HG03575 (cell line): ENCODE results near the gene CNTD1.

ENCODE experiments used
- ATAC-seq: cut with Tn5 transposase; IDR thresholded peaks from one replicate; pipeline ENCODE4 v1.9.1; 2021; ENCODE audit not compliant: unreplicated experiment, insufficient number of reproducible peaks, low FRiP score; ENCODE audit errors: extremely low read depth

Gene CNTD1

DNA sequence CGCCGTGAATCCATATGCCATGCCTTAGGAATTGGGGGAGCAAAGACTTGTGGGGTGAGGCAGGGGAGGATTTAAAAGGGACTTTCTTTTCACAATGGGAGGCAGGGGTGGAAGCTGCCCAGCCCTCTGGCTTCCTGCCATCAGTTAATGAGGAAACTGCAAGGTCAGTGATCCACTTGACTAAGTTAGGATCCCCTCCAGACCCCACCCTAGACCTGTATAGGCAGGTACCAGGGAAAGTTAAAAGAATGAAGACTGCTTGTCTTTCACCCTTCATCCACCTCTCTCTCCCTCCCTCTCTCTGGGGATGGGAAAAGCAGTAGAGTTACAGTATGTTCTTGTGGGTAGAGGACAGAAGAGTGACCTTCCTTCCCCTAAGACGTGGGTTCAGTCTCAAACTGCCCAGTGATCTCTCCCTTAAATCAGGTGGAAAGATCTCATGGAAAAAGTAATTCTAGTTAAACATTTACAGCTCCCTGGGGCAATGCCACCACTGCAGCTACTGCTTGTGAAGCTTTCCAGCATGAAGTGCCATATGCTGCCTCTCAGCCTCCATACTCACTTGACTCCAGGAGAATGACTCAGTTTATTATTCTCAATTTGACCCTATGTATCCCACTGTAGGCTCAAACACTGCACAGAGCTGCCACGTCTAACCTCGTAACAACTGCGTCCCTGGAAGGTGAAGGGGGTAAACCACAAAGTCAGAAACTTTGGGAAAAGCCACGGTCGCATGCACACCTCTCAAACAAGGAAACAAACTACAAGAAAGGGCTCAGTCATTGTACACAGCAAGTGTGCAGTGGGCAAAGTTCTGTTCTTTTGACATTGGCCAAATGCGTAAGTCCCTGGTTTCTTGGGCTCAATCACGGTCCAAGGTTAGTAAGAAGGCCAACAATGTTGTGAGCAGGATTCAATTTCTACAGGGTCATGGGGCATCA is 1.3 kb upstream of the CNTD1 start:
- ATAC-seq = no peak

DNA sequence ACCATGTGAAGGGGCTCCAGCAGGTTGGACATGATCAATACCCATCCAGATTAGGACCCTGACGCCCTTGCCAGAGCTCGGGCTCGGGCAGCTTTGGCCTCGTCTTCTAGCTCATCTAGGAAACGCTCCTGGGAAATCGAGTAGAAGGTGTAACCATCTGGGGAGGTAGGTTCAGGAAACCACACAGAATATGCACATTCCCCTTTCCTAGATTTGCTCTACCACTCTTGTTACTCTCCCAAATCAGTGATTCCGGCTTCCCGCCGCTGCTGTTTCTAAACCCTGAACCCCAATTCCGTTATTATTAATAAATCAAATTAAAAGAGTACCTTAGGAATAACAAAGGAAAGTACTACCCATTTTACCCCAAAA is 664 bp upstream of the CNTD1 start:
- ATAC-seq = no peak

DNA sequence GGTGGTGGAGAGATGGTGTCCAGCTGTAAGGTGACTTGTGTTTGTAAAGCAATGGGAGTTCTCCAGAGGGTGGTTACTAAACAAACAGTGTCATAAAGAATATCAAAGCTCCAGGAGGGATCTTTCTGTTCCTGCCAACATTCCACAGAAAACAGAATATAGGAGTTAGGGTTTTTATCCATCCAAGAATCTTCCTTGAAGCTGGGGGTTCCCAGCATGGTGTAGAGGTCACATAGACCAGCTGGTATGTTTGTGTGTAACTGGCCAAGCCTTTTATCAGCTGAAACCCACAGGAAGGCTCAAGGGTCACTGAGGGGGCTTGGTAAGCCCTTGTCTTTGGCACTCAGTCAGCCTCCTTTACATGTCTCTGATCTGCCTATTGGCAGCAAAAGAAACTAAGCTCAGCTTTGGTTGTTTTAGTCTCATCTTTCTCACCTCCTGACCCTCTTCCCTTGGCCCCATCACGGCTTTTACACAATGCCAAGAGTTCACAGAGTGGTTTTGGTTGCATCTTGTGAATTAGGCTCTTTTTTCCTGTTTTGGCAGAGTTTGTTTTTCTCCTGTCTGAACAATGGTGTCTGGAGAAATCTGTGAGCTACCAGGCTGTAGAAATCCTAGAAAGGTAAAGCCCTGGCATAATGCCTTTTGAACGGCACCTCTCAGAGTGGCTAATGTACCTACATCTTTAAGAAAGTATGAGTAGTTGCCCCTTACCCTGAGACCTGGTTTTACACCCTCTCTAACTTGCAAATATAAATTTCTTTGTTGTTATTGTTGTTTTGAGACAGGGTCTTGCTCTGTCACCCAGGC is 4.6 kb downstream of the CNTD1 start:
- ATAC-seq = no peak

DNA sequence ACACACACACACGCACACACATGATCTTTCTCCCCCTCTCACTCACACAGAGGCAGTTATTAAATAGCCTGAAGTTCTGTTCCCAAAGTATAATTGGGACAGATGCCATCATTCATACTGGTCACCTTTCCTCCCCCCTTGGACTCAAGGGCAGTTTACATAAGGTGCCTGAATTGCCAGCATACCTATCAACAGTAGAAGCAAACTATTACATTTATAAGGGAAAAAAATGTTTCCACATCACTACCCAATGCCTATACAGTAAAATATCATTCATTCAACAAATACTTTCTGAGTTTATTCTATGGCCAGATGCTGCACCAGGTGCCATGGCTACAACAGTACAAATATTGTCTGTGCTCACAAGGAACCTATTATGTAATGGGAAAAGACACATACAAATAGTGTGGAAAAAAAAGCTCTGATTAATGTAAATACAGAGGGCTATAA is 6.3 kb downstream of the CNTD1 start:
- ATAC-seq = no peak

DNA sequence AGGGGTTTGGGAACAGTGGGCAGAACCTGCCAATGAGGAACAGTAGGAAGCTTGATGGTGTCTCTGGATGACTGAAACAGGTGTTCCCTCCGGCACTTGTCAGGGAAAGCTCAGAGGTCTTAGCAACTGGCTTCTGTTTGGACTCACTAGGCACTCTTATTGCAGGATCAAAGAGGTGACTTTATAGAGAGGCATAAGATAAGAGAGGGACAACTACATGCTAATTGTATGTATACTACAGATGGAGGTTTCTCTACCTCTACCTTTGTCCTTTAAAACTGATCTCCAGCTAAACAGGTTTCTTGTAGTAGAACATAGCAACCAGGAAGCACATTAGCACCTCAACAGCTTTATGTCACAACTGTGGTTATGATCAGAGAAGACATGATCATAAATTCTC is 7.6 kb downstream of the CNTD1 start:
- ATAC-seq = no peak

DNA sequence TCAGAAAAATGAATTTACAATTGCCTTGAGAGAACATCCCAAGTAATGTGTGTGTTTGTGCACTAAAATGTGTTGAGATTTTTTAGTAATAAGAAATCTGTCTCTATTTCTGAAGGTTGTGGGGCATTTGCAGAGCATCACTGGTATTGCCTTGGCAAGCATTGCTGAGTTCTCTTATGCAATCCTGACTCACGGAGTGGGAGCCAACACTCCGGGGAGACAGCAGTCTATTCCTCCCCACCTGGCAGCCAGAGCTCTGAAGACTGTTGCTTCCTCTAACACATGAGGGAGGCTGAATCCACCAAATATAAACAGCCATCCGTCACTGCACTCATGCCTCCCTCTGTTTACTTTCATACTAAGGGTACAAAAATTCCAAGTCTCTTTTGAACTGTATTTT is 10.6 kb downstream of the CNTD1 start:
- no peak for ATAC-seq

DNA sequence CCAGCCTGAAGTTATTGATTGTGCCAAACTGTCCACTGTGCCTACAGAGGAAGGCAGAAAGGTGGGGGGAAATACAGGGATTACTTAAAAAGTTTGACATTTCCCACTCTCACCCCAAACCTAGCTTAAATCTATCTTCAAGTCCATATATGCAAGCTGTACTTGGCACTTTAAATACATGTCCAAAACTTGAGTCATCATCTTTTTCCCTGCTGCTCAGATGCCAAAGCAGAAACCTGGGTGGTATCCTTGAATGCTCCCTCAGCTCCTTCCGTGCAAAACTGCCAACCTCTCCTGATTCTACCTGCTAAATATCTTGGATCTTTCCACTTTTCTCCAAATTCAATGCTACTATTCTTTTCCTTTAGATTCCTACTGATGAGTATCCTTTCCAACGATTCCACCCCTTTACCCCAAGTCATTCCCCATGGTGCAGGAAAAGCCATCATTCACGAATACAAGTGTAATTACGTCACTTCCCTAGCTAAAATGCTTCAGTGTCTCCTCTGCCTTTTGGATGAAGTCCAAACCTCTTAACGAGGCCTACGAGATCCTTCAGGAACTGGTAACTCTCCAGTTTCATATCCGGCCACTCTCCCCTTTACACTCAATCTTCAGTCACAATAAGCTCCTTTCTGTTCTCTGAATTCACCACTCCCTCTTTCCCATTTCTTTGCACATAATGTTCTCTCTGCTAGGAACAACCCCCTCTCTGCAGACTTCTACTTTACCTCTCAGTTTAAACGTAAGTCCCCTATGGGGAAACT is 16.2 kb downstream of the CNTD1 start:
- no peak for ATAC-seq

DNA sequence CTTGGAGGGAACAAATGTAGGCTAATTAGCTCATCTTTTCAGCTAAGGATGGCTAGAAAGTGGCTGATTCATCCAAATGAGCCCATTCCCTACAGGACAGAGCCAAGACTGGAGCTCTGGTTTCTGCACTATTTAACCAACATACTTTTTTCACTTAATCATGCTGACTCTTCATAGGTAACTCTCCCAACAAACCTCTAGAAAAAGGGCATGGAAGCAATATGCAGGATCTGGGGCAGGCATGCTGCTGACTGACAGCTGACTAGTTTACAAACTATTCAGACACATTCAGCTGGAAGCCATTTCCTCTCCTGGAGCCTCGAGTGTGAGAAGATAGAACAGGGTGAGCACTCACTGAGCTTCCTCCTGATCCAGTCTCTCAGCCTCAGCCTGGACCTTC is 19.2 kb downstream of the CNTD1 start:
- no peak for ATAC-seq

DNA sequence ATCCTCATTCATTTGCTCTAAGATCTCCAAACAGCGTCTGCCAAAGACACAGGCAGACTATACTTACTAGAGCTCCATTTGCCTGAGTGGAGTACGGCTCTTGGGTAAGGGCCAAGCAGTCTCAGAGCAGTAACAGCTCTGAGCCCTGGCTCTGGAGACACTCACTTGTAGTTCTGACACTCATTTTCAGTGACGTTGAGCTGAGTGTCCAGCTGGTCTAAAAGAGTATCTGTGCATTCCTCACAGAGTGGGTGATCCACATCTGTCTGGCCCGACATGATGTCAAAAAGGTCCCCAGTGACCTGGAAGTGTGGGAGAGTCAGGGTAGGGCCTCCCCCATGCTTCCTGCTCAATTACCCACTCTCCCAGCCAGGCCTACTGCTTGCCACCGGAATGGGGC is 19.7 kb downstream of the CNTD1 start:
- ATAC-seq = no peak

DNA sequence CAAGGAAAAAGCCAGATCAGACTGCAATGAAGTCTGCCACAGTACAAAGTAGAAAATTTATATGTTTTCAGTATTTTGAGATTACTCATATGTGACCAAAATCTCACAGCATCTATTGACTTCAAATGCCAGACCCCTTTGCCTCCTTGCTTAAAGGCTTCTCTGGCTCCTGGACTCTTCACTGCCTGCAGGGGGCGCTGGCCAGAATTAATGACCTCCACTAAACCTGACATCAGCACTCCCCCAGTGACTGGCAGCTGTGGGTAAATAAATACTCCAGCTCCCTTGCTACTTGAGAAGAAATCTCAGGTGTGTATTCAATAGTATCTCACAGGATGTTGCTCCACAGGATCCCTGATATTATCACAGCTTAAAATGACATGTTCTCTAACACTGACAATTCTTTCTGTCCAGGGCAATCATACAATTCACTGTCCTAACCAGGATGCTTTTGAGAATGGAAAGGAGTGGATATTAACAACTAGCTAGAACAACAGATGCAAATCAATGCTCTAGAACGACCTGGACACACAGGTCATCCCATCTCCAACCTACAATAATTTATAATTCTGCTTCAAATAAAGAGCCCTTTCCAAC is 21.4 kb downstream of the CNTD1 start:
- ATAC-seq = no peak

DNA sequence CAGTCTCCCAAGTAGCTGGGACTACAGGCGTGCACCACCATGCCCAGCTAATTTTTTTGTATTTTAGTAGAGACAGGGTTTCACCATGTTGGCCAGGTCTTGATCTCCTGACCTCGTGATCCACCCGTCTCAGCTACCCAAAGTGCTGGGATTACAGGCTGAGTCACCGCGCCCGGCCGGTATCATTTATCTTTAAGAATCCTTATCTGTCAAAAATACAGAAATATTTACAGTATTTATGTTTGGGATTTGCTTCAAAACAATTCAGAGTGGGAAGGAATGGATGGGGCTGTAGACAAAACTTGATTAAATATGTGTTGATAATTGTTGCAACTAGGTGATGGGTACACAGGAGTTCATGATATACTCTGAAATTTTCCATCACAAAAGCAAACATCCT is 22.5 kb downstream of the CNTD1 start:
- no peak for ATAC-seq

DNA sequence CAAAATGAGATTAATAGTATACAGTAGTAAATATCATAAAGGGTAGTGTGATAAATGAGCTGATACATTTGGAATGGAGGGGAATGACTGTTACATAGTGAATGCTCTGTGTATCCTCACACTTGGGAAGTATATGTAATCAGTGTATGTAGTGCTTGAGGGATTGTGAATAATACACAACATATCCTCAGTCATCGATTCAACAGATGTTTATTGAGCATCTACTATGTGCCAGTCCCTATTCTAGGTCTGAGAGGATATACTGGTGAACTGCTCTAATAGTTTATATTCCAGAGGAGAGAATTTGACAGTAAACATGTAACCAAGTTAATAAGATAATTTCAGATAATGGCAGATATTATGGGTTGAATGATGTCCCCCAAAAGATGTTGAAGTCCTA is 28.8 kb downstream of the CNTD1 start:
- ATAC-seq = no peak

DNA sequence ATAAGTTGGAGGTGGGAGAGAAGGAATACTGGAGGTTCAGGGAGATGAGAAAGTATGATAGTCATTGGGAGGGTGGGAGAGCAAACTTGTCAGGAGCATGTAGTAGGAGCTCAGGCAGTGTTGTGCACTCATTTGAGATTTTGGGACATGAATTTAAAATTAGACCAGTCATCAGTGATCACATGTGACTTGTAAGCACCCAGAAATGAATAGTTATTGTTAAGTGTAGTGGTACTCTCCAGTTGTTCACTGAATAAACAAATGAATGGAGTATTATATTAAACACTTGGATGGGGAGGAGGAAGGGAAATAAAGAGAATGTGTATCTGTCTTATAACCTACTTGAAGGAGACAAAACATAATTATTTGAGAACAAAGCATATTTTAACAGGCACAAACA is 32.3 kb downstream of the CNTD1 start:
- no peak for ATAC-seq

DNA sequence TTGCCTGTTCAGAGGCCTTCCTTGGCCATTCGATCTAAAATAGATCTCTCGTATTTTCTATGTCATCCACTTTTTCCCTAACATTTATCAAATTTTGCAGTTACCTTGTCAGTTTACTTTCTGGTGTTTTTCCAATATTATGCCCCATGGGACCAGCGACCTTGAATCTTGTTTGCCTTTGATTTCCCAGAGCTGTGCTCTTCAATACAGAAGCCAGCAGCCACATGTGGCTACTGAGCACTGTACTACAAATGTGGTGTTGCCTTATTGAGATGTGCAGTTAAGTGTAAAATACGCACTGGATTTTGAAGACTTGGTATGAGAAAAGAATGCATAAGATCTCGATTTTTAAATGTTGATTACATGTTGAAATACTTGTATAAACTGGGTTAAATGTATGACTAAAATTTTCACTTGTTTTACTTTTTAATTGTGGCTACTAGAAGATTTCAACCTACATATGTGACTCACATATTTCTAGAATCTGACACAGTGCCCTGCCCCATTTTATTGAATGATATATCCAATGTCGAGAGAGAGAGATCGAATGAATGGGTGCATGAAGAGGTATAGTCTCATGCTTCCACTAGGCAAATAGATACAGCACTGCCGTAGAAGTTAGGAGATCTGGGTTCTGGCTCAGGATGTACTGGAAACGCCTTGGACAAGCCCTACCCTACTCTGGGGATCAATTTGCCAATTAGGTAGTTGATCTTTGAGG is 33.7 kb downstream of the CNTD1 start:
- no peak for ATAC-seq

DNA sequence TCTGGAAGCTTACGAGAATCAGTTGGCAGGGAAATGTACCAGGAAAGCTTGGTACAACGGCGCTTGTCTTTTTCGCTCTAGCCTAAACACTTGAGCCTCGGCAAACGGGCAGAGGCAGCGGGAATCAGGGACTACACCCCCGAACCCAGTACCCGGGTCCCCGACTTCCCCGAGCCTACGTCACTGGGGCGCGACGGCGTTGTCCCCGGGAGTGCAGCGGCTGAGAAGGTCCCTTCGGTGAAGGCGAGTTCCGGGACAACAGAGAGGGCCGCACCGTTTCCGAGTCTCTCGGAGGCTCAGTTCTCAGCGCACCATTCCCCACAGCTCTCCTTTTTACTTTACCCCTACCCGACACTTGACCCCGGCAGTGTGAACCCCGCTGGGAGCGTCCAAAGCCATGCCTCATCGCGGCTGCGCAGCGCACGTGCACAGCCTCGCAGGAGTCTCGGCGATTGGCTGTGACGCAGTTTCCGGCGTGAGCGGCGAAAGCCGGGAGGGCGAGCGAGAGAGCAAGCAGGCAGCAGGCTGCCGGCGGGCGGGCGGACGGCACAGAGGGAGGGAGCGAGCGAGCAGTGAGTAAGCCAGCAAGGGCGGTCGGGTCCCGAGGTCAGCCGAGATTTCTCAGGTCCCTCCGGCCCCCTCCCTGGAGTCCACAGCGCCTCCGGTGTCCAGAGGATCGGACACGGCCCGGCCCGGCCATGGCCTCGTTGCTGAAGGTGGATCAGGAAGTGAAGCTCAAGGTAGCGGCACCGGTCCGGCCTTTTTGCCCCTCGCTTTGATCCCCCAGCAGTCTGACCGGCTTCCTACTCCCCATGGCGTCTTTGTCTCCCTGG is 34.5 kb downstream of the CNTD1 start, which contains the start of gene PSME3:
PSME3 (plus strand) TSS at position 464 of the 833 bp plus-strand sequence; CDS start at position 699, 235 bp downstream.
- ATAC-seq = no peak

DNA sequence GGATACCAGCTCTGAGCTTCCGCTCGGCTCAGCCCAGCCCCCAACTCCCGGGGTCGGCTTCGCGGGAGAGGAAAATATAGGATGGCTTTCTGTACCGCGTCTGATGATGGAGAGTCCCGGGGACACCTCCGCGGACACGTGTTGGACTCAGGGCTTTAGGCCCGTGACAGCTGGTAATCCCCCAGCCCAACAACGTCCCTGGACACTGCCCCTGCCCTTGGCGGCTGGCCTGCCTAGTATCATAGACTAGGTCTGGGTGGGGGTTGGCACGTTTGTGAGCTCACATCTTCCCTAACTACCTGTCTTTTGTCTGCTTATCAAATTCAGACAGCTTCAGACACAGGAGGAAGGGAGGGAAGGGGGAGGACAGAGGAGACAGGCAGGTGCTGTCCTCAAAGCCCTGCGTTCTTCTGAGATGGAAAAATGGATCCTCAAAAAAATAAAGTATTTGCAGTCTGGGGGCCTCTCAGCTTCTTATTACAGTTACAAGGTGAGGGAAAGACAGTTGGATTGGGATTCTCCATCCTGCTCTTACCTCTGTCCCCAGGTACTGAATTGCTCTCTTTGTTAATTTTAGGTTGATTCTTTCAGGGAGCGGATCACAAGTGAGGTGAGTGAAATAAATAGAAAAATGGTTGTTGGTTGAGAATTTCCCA is 35.2 kb downstream of the CNTD1 start:
- no peak for ATAC-seq

DNA sequence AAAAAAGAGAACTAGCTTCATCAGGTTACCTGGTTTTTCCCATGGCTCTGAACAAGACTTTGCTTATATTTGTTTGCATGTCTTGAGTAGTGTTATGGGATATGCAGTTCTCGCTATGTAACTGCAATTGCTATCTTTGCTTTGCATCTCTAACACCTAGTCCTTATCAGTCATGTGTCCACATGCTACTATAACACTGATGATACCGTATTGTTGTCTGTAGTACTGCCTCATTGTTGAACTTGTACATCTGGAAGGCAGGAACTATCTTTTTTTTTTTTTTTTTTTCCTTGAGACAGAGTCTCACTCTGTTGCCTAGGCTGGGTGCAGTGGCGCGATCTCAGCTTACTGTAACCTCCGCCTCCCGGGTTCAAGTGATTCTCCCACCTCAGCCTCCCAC is 37.1 kb downstream of the CNTD1 start:
- no peak for ATAC-seq
